Endothelial cell of umbilical vein (primary cell): ENCODE results near the gene OR56A3.

Experiments
- CTCF ChIP-seq, 2 donors: IDR thresholded peaks; 1 replicate in 1 of 2; 2 replicates in 1 of 2; pipeline ENCODE4 v1.5.1; 2011; ENCODE audit warnings: low read length in 2 of 2, mild to moderate bottlenecking in 2 of 2, moderate library complexity in 2 of 2, control low read depth in 1 of 2, inconsistent platforms in 1 of 2, low read depth in 1 of 2; ENCODE audit not compliant: insufficient read depth in 1 of 2; ENCODE audit errors: extremely low read depth in 1 of 2
- EZH2 ChIP-seq: IDR thresholded peaks from 2 replicates; pipeline ENCODE4 v1.6.1; 2012; ENCODE audit warnings: borderline replicate concordance, low read depth, mild to moderate bottlenecking, moderate library complexity, low read length, inconsistent platforms; ENCODE audit not compliant: severe bottlenecking
- POLR2AphosphoS5 ChIP-seq: IDR thresholded peaks from 2 replicates; pipeline ENCODE4 v1.6.1; 2012; ENCODE audit warnings: low read depth, mild to moderate bottlenecking, control low read depth, low read length, moderate library complexity; ENCODE audit not compliant: insufficient read depth

DNA sequence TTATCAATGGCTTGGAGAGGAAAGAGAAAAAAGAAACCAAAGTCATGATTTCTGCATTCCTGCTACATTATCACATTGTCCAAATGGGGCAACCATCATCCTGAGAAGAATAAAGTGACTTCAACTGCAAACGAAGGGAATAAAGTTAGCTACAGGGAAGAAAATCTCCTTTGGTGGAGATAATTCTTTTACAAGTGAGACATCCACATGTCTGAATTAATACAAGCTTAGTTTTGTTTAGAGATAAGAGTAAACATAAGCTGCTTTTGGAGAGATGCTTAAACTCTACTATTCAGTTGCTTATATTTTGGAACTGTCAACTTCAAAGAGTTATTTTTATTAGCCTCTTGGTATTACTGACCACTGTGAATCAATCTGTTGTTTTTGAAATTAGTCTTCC lies 44.8 kb downstream of the OR56A3 start, which contains the start of gene OR52L1:
- TF ChIP-seq CTCF (IDR thresholded peaks at IDR 0.05; ENCODE audit: extremely low read depth in 1 of 2, insufficient read depth in 1 of 2, low read depth in 1 of 2, low read length in 2 of 2): no peak
- TF ChIP-seq EZH2: no peak
- TF ChIP-seq POLR2AphosphoS5: no peak
